Lung (tissue), 12 donors: Measurements from ENCODE around the gene TMEM131L. TPM values are rescaled to one million over a fixed set of nuclear protein-coding genes. Genes with fewer than 3 reads are reported as not detected.

Experiments
- ATAC-seq: fragments of 200-7000 bp; cut with Tn5 transposase; one replicate; pipeline ENCODE4 v1.9.1; 2020; ENCODE audit warnings: moderate number of reproducible peaks; ENCODE audit not compliant: insufficient read depth, low FRiP score
- DNase-seq, 3 donors: peaks; one replicate each; pipeline ENCODE4 v3.0.0-alpha.2; 2013 to 2017
- H3K27ac ChIP-seq, 2 donors: one replicate each; pipeline ENCODE4 v1.5.1; 2013; ENCODE audit warnings: mild to moderate bottlenecking in 2 of 2, moderate library complexity in 2 of 2, control low read depth in 1 of 2, inconsistent platforms in 1 of 2, low read depth in 1 of 2, low read length in 1 of 2
- H3K27me3 ChIP-seq, 3 donors: one replicate each; pipeline ENCODE4 v1.5.1; 2013; ENCODE audit warnings: low read length in 2 of 3; ENCODE audit not compliant: control insufficient read depth in 3 of 3, insufficient read depth in 3 of 3
- H3K36me3 ChIP-seq, 4 donors: one replicate each; pipeline ENCODE4 v1.5.1; 2013; ENCODE audit warnings: low read length in 4 of 4, mild to moderate bottlenecking in 1 of 4, moderate library complexity in 1 of 4; ENCODE audit not compliant: control insufficient read depth in 4 of 4, insufficient read depth in 4 of 4
- H3K4me1 ChIP-seq, 5 donors: one replicate each; pipeline ENCODE4 v1.5.1; 2013; ENCODE audit warnings: low read length in 5 of 5, mild to moderate bottlenecking in 2 of 5, moderate library complexity in 1 of 5; ENCODE audit not compliant: control insufficient read depth in 5 of 5, insufficient read depth in 5 of 5
- H3K4me3 ChIP-seq: one replicate; pipeline ENCODE4 v1.5.1; 2013; ENCODE audit warnings: mild to moderate bottlenecking, control low read depth, moderate library complexity
- H3K9ac ChIP-seq, 2 donors: one replicate each; pipeline ENCODE4 v1.5.1; 2013; ENCODE audit warnings: low read length in 2 of 2, control low read depth in 1 of 2; ENCODE audit not compliant: insufficient read depth in 1 of 2
- H3K9me3 ChIP-seq, 4 donors: one replicate each; pipeline ENCODE4 v1.5.1; 2013; ENCODE audit warnings: low read length in 3 of 4, mild to moderate bottlenecking in 1 of 4, moderate library complexity in 1 of 4; ENCODE audit not compliant: control insufficient read depth in 4 of 4, insufficient read depth in 3 of 4
- WGBS, 2 donors: extraction: QIAGEN DNeasy Blood & Tissue Kit; methylation state at CpG; one replicate each; pipeline ENCODE4 v1.1.7; 2013; 5-methylcytosine and 5-hydroxymethylcytosine counted together
- polyA plus RNA-seq, 2 donors: library from polyadenylated mRNA; stranded (reverse); fragments of 200-250 nt; gene quantifications; one replicate each; pipeline ENCODE4 v1.2.1, GENCODE V29; 2013
- total RNA-seq, 2 donors: library from RNA; depleted of rRNA in 1 of 2; stranded (reverse); fragments of >200 nt in 1 of 2; gene quantifications; one replicate each; pipeline ENCODE4 v1.2.1, GENCODE V29; 2014 to 2021
- TF ChIP-seq, protein P1 (sequence below): IDR thresholded peaks from 2 replicates; pipeline ENCODE4 v1.5.1; 2012; ENCODE audit warnings: mild to moderate bottlenecking; ENCODE audit errors: control extremely low read depth, extremely low read depth
- donor health status: control.
- donor health status: control.
- donor health status: Bipolar disorder and iron deficiency.
- donor health status: healthy.
- donor health status: DM: yes; HTN: yes; CAD: no.

Gene TMEM131L
- total and polyA plus RNA-seq, 4 donors: 2.9 to 40.6 (median 11.8) TPM

DNA sequence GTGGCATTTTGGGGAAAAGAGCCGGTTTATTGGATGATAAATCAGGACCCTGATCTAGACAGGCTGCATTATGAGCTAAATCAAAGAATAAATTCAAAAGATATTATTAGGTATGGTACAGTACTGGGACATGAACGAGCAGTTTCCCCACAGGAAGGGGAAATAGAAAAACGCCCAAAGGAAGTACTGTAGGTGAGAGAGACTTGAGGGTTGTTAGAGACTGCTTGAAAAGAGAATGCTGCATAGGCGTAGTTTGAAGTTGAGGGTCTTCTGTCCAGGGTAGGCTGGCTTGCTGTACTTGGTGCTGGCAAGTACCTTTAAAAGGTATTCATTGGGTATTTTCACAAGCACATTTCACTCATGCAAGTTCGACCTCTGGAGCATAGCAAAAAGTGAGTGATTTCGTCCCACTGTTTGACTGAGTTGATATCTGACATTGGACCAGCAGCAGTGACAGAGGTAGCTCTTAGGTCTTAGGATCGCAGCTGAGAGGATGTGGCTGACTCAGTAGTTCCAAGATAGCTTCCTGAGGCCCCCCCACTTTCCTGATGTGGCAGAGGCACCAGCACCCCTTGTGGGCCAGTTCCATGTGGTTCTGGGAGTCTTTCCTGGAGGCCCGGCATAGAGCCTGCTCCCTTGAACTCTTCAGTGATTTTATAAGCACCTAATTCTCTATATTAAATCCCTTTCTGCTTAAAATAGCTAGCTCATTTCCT, 64.3 kb downstream of the TMEM131L start:
- DNase-seq (peak in 1 of 3 donors; percentile 24), ATAC-seq (no peak)
- H3K36me3 ChIP-seq: no peaks in the 10 kb centered on the region
- WGBS, 2 donors: 39 to 44% methylated on average over 8 of the region's 8 CpGs
- no peaks in the 10 kb centered on the region for H3K27me3 ChIP-seq
- peak overlapping the region in 1 of 2 donors; percentile 57 for H3K27ac ChIP-seq
- H3K4me1 ChIP-seq: peaks cover 6 to 49% (median 17%) of the 10 kb centered on the region in 5 donors
- no peak overlapping the region for H3K4me3 ChIP-seq
- peak overlapping the region in 1 of 2 donors; percentile 40 for H3K9ac ChIP-seq
- H3K9me3 ChIP-seq: no peaks in the 10 kb centered on the region
- TF ChIP-seq, protein P1, sequence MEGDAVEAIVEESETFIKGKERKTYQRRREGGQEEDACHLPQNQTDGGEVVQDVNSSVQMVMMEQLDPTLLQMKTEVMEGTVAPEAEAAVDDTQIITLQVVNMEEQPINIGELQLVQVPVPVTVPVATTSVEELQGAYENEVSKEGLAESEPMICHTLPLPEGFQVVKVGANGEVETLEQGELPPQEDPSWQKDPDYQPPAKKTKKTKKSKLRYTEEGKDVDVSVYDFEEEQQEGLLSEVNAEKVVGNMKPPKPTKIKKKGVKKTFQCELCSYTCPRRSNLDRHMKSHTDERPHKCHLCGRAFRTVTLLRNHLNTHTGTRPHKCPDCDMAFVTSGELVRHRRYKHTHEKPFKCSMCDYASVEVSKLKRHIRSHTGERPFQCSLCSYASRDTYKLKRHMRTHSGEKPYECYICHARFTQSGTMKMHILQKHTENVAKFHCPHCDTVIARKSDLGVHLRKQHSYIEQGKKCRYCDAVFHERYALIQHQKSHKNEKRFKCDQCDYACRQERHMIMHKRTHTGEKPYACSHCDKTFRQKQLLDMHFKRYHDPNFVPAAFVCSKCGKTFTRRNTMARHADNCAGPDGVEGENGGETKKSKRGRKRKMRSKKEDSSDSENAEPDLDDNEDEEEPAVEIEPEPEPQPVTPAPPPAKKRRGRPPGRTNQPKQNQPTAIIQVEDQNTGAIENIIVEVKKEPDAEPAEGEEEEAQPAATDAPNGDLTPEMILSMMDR: no peak

DNA sequence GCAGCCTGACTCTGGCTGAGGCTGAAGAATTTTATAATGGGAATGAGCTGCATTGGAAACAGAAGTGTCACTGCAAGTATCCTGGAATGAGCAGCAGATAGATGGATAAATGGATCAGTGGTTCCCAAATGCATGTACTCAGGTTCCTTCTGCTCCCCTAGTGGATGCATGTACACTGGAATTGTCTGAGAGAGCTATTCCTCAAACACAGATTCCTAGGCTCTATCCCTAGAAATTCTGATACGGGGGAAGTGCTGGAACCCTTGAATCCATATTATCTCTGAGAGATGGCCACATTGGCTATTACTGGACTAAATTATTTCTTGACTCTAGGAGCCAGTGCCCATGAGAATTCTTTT, 64.8 kb downstream of the TMEM131L start:
- Histone ChIP-seq H3K9ac (peak overlapping the region in 1 of 2 donors; percentile 26), H3K27ac (no peak overlapping the region), H3K4me3 (no peak overlapping the region), H3K36me3 (no peaks in the 10 kb centered on the region), H3K27me3 (no peaks in the 10 kb centered on the region), H3K9me3 (no peaks in the 10 kb centered on the region), H3K4me1 (peaks cover 8 to 54% (median 18%) of the 10 kb centered on the region in 5 donors)
- DNase-seq (no peak), ATAC-seq (no peak)
- WGBS, 2 donors: 84 to 93% methylated on average over 1 of the region's 1 CpG
- TF ChIP-seq, protein P1: no peak

DNA sequence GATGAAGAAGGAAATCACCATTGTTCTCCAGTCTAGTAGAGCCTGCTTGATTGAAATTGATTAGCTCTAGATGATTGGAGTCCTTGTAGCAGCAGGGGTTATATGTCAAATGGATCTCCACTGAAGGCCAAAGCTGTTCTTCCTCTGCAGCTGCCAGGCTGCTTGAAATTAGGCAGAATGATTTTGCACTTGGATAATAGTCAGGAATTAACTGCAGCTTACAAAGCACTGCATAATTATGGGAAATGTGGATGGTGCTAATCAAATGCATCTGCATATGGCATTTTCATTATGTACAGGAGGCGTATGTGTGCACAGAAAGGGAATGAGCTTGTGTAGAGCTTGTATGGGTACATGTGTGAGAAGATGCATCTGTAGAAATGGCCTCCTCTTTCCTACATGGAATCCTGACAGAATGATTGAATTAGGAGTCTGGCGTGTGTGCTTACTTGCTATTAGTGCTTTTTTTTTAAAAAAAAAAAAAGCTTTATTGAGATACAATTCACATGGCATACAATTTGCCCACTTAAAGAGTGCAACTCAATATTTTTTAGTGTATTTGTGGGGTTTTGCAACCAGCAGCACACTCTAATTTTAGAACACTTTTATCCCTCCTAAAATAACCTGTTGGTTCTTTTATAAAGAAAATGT, 65.9 kb downstream of the TMEM131L start:
- Histone ChIP-seq H3K27ac (no peak overlapping the region), H3K9me3 (no peaks in the 10 kb centered on the region), H3K9ac (no peak overlapping the region), H3K27me3 (no peaks in the 10 kb centered on the region), H3K36me3 (no peaks in the 10 kb centered on the region), H3K4me1 (peaks cover 11 to 59% (median 20%) of the 10 kb centered on the region in 5 donors), H3K4me3 (no peak overlapping the region)
- TF ChIP-seq, protein P1: no peak
- no peak for DNase-seq
- ATAC-seq: no peak
- WGBS, 2 donors: 82 to 92% methylated on average over 2 of the region's 2 CpGs
